Panc1 (cell line): ENCODE measurements around the gene FAM131A. TPM values are rescaled to one million over a fixed set of nuclear protein-coding genes. Genes with fewer than 3 reads are reported as not detected.
A peak's percentile ranks its signal among the peaks of the same experiment; 100 is the strongest.

Experiments used
- ATAC-seq: fragments of 200-7000 bp; cut with Tn5 transposase; 2 replicates; pipeline ENCODE4 v1.9.1; 2020; ENCODE audit warnings: mild to moderate bottlenecking, moderate library complexity
- BruUV-seq: library from RNA; stranded (reverse); fragments of 400-500 nt; replicated peaks from 2 replicates; lab custom pipeline; 2021; lab: Mats Ljungman, UMichigan
- CTCF ChIA-PET: fragments of 300-600 bp; sonication (Branson Sonifier 250); formaldehyde crosslinking; loops from one replicate; lab custom pipeline; 2022; ENCODE audit warnings: antibody characterized with exemption; lab: Charles Lee
- POLR2A ChIA-PET: fragments of 300-600 bp; sonication (Branson Sonifier 250); formaldehyde crosslinking; loops from one replicate; lab custom pipeline; 2022; ENCODE audit warnings: antibody characterized with exemption; lab: Charles Lee
- DNase-seq: peaks from one replicate; pipeline ENCODE4 v3.0.0-alpha.2; 2010; ENCODE audit warnings: low read depth, low spot score
- H3K27ac ChIP-seq: 2 replicates; pipeline ENCODE4 v1.5.1; 2011; ENCODE audit warnings: mild to moderate bottlenecking, low read length, inconsistent platforms
- H3K27me3 ChIP-seq: fragments of 200-500 bp; sonication (Bioruptor generic); 2 replicates; pipeline ENCODE4 v1.6.0; 2014; ENCODE audit warnings: low read length, inconsistent platforms; ENCODE audit not compliant: control insufficient read depth, insufficient read depth
- H3K36me3 ChIP-seq: fragments of 200-500 bp; sonication (Bioruptor generic); 2 replicates; pipeline ENCODE4 v1.5.1; 2014; ENCODE audit warnings: inconsistent platforms, mild to moderate bottlenecking, low read length, moderate library complexity; ENCODE audit not compliant: control insufficient read depth, insufficient read depth
- H3K4me1 ChIP-seq: 2 replicates; pipeline ENCODE4 v1.5.1; 2011; ENCODE audit warnings: inconsistent platforms, mild to moderate bottlenecking, low read length, moderate library complexity; ENCODE audit not compliant: control insufficient read depth, insufficient read depth
- H3K4me3 ChIP-seq, 2 experiments: 2 replicates each; pipeline ENCODE4 v1.5.1; 2011 to 2012; ENCODE audit warnings: low read depth in 2 of 2, low read length in 2 of 2, mild to moderate bottlenecking in 2 of 2, inconsistent platforms in 1 of 2, moderate library complexity in 1 of 2
- H3K9me3 ChIP-seq: fragments of 200-500 bp; sonication (Bioruptor generic); 2 replicates; pipeline ENCODE4 v1.5.1; 2014; ENCODE audit warnings: low read depth, mild to moderate bottlenecking, inconsistent platforms, low read length, moderate library complexity; ENCODE audit not compliant: control insufficient read depth, insufficient read depth
- CTCF ChIP-seq: fragments of 450-650 bp; IDR thresholded peaks from 2 replicates; pipeline ENCODE4 v1.5.1; 2017; ENCODE audit warnings: mild to moderate bottlenecking
- POLR2AphosphoS5 ChIP-seq: IDR thresholded peaks from 2 replicates; pipeline ENCODE4 v1.6.1; 2012; ENCODE audit warnings: mild to moderate bottlenecking, low read depth, low read length, moderate library complexity
- REST ChIP-seq, 2 experiments: IDR thresholded peaks; 2 replicates each; pipeline ENCODE4 v1.6.1; 2011 to 2012; ENCODE audit warnings: low read depth in 2 of 2, control low read depth in 1 of 2, low read length in 1 of 2, mild to moderate bottlenecking in 1 of 2, moderate library complexity in 1 of 2; ENCODE audit not compliant: insufficient read depth in 1 of 2
- SIN3A ChIP-seq: IDR thresholded peaks from 2 replicates; pipeline ENCODE4 v1.6.1; 2012; ENCODE audit warnings: low read depth, mild to moderate bottlenecking, low read length, moderate library complexity, borderline replicate concordance; ENCODE audit not compliant: insufficient read depth
- TCF7L2 ChIP-seq: IDR thresholded peaks from 2 replicates; pipeline ENCODE4 v1.6.1; 2011; ENCODE audit warnings: mild to moderate bottlenecking, low read depth, low read length, inconsistent platforms
- in situ Hi-C: cut with HindIII; loops from 2 replicates; pipeline ENCODE4 v1.10.0; 2016; ENCODE audit warnings: low sequenced_read_pairs, low pct_unique_long_range_greater_than_20kb
- intact Hi-C: fragments of 100-400 bp; cut with micrococcal nuclease; formaldehyde crosslinking; loops from one replicate; pipeline ENCODE4 v1.10.0; 2022; ENCODE audit not compliant: unreplicated experiment
- total RNA-seq: library from RNA; stranded (reverse); gene quantifications from one replicate; pipeline ENCODE4 v1.2.1, GENCODE V29; 2021; ENCODE audit not compliant: unreplicated experiment

FAM131A gene
- total RNA-seq, 1 experiment from 2014 or later, result 30.1 TPM

- BruUV-seq, result TSS peak; percentile 75
- intact Hi-C loops, result no loop called here
- TF ChIP-seq POLR2AphosphoS5 (peak; percentile 24; the same call in 1 of the 2 replicates), TCF7L2 (no peak), CTCF (no peak), REST (IDR thresholded peaks at IDR 0.05; ENCODE audit: insufficient read depth in 1 of 2, low read depth in 2 of 2, low read length in 1 of 2) (no peak), SIN3A (no peak)
Measured at GRCh38 chr3:184361932-184362667, 24.7 kb downstream of the FAM131A start.

GRCh38 chr3:184362668-184363546 lies 25.5 kb downstream of the FAM131A start:
- Histone ChIP-seq H3K27ac (peak overlapping the region; percentile 91), H3K27me3 (no peaks in the 10 kb centered on the region), H3K4me3 (peak overlapping the region; percentile 86 to 98), H3K36me3 (peaks cover 10% of the 10 kb centered on the region), H3K4me1 (peaks cover 13% of the 10 kb centered on the region), H3K9me3 (no peaks in the 10 kb centered on the region)
- peak; percentile 90 for DNase-seq
- TF ChIP-seq REST (IDR thresholded peaks at IDR 0.05; ENCODE audit: insufficient read depth in 1 of 2, low read depth in 2 of 2, low read length in 1 of 2) (no peak), CTCF (peak; percentile 87), SIN3A (peak; percentile 91; the same call in 1 of the 2 replicates), TCF7L2 (peak; percentile 57; the same call in 1 of the 2 replicates), POLR2AphosphoS5 (peak; percentile 99)
- in situ Hi-C loops (no loop called here), intact Hi-C loops (no loop called here)
- ChIA-PET POLR2A (interaction anchor here (0.6 to 0.7 kb wide), 2 partner anchors 90 to 197 kb away, joined by 4 to 10 read pairs; no protein-coding TSS in a partner anchor), CTCF (interaction anchor here (0.6 to 1.4 kb wide), 4 partner anchors 9 to 18 kb away, joined by 3 to 4 read pairs (median 4); no protein-coding TSS in a partner anchor)
- peak; percentile 85 for ATAC-seq
- BruUV-seq, result no TSS peak

More at GRCh38 chr3:184361932-184362667, 24.7 kb downstream of the FAM131A start:
- POLR2A ChIA-PET, result interaction anchor here (0.6 to 0.7 kb wide), 2 partner anchors 91 to 198 kb away, joined by 4 to 10 read pairs; no protein-coding TSS in a partner anchor
- ATAC-seq (peak; percentile 57), DNase-seq (peak; percentile 61)
- peaks cover 13% of the 10 kb centered on the region for H3K4me1 ChIP-seq
- H3K27me3 ChIP-seq, result no peaks in the 10 kb centered on the region
- CTCF ChIA-PET, result interaction anchor here (1.0 to 1.4 kb wide), 3 partner anchors 9 to 16 kb away, joined by 3 to 4 read pairs (median 3); no protein-coding TSS in a partner anchor
- H3K36me3 ChIP-seq, result peaks cover 8% of the 10 kb centered on the region
- peak overlapping the region; percentile 91 for H3K27ac ChIP-seq
- peak overlapping the region; percentile 86 to 98 for H3K4me3 ChIP-seq
- no peaks in the 10 kb centered on the region for H3K9me3 ChIP-seq
- in situ Hi-C loops, result no loop called here
